ENCODE measurements around the gene TERT. TPM values are rescaled to one million over a fixed set of nuclear protein-coding genes. Genes with fewer than 3 reads are reported as not detected.

Gene TERT
- total and polyA plus RNA-seq, 2 of the 13 experiments (the other 11 are each of a cell fraction or from before 2014, with no cell fraction given) = 4.3 to 5.9 TPM

DNA sequence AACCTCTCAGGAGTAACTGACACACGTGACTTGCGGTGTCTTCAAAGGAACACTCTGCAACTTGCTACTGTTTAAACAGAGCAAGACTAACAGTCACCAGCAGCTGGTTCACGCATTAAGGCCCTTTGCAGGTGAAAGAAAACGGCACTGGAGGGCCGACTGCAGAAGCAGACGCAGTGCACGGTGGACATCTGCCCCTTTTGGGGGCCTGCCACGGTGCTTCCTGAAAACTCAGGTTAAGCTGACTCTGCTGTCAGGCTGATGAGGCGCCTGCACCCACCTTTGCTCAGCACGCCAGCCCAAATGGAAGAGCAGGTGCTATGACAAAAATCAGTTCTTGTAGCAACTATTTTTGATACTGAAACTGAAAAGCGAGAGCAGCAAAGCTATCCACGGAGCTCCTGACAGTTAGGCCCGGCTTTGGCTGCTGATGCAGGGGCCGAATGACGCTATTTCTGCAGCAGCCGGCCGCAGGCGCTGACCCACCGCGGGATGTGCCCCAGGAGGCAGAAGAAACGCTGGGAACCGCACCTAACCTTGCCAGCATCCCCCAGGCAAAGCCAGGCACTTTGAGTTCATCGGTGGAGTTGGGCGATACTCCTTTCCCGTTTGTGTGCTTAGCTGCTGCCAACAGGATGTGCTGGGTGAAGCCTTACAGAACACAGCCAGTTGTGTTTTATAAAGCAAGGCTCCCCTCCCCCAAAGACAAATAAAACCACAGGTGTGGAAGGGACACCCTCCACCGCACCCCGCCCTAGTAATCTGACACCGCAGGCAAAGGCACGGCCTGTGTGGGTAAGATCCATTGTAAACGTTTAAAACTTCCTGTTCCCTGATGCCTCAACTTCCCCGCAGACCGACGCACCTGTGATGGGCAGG is 21.1 kb upstream of the TERT start (continued):
- TF ChIP-seq, protein P1, sequence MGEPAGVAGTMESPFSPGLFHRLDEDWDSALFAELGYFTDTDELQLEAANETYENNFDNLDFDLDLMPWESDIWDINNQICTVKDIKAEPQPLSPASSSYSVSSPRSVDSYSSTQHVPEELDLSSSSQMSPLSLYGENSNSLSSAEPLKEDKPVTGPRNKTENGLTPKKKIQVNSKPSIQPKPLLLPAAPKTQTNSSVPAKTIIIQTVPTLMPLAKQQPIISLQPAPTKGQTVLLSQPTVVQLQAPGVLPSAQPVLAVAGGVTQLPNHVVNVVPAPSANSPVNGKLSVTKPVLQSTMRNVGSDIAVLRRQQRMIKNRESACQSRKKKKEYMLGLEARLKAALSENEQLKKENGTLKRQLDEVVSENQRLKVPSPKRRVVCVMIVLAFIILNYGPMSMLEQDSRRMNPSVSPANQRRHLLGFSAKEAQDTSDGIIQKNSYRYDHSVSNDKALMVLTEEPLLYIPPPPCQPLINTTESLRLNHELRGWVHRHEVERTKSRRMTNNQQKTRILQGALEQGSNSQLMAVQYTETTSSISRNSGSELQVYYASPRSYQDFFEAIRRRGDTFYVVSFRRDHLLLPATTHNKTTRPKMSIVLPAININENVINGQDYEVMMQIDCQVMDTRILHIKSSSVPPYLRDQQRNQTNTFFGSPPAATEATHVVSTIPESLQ (CRISPR knock-in tag; conservative IDR thresholded peaks at IDR 0.05) = no peak
- TF ChIP-seq PPARG (CRISPR knock-in tag; conservative IDR thresholded peaks at IDR 0.05) (no peak), PHF21A (CRISPR knock-in tag; IDR thresholded peaks at IDR 0.05) (peak; percentile 57), ASH2L (IDR thresholded peaks at IDR 0.05; ENCODE audit: insufficient read length, low read depth, low read length) (peak; percentile 16), SMARCE1 (IDR thresholded peaks at IDR 0.05; ENCODE audit: borderline replicate concordance) (no peak), MBD4 (IDR thresholded peaks at IDR 0.05; ENCODE audit: borderline replicate concordance, low read length) (no peak), TAF1 (CRISPR knock-in tag; IDR thresholded peaks at IDR 0.05) (no peak), ZNF432 (CRISPR knock-in tag; IDR thresholded peaks at IDR 0.05; ENCODE audit: borderline replicate concordance) (no peak), NFKB2 (CRISPR knock-in tag; IDR thresholded peaks at IDR 0.05; ENCODE audit: borderline replicate concordance) (no peak), ADNP (CRISPR knock-in tag; IDR thresholded peaks at IDR 0.05) (no peak), ARNT (IDR thresholded peaks at IDR 0.05) (no peak), KDM5B (CRISPR knock-in tag; IDR thresholded peaks at IDR 0.05; ENCODE audit: borderline replicate concordance) (peak; percentile 43; the same call in 1 of the 2 replicates), PCBP1 (IDR thresholded peaks at IDR 0.05; ENCODE audit: borderline replicate concordance, low read depth, low read length) (no peak)
- TF ChIP-seq, protein P2, sequence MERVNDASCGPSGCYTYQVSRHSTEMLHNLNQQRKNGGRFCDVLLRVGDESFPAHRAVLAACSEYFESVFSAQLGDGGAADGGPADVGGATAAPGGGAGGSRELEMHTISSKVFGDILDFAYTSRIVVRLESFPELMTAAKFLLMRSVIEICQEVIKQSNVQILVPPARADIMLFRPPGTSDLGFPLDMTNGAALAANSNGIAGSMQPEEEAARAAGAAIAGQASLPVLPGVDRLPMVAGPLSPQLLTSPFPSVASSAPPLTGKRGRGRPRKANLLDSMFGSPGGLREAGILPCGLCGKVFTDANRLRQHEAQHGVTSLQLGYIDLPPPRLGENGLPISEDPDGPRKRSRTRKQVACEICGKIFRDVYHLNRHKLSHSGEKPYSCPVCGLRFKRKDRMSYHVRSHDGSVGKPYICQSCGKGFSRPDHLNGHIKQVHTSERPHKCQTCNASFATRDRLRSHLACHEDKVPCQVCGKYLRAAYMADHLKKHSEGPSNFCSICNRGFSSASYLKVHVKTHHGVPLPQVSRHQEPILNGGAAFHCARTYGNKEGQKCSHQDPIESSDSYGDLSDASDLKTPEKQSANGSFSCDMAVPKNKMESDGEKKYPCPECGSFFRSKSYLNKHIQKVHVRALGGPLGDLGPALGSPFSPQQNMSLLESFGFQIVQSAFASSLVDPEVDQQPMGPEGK (CRISPR knock-in tag; IDR thresholded peaks at IDR 0.05) = peak; percentile 74
- TF ChIP-seq, protein P3, sequence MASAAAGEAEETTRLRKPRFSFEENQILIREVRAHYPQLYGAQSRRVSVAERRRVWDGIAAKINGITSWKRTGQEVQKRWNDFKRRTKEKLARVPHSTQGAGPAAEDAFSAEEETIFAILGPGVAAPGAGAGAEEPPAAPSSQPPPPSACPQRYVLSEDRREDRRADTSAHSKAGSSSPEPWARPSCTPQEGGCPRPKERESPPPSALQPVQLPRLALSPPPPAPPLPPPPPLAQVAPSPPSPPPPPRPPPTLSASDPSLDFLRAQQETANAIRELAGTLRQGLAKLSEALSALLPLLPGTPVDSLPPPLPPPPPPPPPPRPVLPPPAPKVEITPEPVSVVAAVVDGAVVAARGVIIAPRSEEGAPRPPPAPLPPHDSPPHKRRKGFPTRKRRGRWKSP (CRISPR knock-in tag; IDR thresholded peaks at IDR 0.05) = no peak
- TF ChIP-seq, protein P4, sequence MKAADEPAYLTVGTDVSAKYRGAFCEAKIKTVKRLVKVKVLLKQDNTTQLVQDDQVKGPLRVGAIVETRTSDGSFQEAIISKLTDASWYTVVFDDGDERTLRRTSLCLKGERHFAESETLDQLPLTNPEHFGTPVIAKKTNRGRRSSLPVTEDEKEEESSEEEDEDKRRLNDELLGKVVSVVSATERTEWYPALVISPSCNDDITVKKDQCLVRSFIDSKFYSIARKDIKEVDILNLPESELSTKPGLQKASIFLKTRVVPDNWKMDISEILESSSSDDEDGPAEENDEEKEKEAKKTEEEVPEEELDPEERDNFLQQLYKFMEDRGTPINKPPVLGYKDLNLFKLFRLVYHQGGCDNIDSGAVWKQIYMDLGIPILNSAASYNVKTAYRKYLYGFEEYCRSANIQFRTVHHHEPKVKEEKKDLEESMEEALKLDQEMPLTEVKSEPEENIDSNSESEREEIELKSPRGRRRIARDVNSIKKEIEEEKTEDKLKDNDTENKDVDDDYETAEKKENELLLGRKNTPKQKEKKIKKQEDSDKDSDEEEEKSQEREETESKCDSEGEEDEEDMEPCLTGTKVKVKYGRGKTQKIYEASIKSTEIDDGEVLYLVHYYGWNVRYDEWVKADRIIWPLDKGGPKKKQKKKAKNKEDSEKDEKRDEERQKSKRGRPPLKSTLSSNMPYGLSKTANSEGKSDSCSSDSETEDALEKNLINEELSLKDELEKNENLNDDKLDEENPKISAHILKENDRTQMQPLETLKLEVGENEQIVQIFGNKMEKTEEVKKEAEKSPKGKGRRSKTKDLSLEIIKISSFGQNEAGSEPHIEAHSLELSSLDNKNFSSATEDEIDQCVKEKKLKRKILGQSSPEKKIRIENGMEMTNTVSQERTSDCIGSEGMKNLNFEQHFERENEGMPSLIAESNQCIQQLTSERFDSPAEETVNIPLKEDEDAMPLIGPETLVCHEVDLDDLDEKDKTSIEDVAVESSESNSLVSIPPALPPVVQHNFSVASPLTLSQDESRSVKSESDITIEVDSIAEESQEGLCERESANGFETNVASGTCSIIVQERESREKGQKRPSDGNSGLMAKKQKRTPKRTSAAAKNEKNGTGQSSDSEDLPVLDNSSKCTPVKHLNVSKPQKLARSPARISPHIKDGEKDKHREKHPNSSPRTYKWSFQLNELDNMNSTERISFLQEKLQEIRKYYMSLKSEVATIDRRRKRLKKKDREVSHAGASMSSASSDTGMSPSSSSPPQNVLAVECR (CRISPR knock-in tag; IDR thresholded peaks at IDR 0.05; ENCODE audit: borderline replicate concordance) = peak; percentile 46; the same call in 1 of the 2 replicates
- TF ChIP-seq, protein P5, sequence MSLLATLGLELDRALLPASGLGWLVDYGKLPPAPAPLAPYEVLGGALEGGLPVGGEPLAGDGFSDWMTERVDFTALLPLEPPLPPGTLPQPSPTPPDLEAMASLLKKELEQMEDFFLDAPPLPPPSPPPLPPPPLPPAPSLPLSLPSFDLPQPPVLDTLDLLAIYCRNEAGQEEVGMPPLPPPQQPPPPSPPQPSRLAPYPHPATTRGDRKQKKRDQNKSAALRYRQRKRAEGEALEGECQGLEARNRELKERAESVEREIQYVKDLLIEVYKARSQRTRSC (CRISPR knock-in tag; IDR thresholded peaks at IDR 0.05; ENCODE audit: low read depth) = no peak

All from HepG2 (cell line).